ENCODE data around the gene DNM3. TPM values are rescaled to one million over a fixed set of nuclear protein-coding genes. Genes with fewer than 3 reads are reported as not detected.

DNM3 gene
- total RNA-seq, 1 experiment from 2014 or later, result 0.71 TPM

DNA sequence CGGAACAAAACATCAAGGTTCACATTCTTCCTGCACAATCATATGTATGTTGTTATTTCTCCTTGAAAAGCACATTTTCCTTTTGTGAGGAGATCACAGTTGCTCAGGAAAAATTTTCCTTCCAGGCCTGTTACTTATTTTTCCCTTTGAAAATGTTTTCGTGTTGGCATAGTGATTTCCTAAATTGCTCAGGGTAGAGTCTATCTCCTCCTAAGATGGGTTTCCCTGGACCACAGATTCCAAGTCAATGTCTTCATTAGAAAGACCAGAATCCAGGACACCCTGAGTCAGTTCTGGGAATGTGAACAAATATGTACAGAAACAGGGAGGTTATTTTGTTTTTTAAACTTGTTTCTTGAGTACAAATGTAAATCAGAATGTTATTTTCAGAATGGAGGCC is 484.8 kb downstream of the DNM3 start:
- BruUV-seq (replicated peaks), result no TSS peak
- intact Hi-C loops (cut with micrococcal nuclease; ENCODE audit: unreplicated experiment), result no loop called here
- CTCF ChIA-PET, result no interaction called here
- no peaks in the 10 kb centered on the region for H3K9me3 ChIP-seq (ENCODE audit: low read depth, low read length, poor library complexity, severe bottlenecking)
- peaks cover 21% of the 10 kb centered on the region for H3K4me1 ChIP-seq (ENCODE audit: insufficient read depth, low read length, poor library complexity, severe bottlenecking)
- no peak for TF ChIP-seq EZH2 (IDR thresholded peaks at IDR 0.05; ENCODE audit: borderline replicate concordance, low read depth, low read length, poor library complexity, severe bottlenecking)
- TF ChIP-seq, protein P1, sequence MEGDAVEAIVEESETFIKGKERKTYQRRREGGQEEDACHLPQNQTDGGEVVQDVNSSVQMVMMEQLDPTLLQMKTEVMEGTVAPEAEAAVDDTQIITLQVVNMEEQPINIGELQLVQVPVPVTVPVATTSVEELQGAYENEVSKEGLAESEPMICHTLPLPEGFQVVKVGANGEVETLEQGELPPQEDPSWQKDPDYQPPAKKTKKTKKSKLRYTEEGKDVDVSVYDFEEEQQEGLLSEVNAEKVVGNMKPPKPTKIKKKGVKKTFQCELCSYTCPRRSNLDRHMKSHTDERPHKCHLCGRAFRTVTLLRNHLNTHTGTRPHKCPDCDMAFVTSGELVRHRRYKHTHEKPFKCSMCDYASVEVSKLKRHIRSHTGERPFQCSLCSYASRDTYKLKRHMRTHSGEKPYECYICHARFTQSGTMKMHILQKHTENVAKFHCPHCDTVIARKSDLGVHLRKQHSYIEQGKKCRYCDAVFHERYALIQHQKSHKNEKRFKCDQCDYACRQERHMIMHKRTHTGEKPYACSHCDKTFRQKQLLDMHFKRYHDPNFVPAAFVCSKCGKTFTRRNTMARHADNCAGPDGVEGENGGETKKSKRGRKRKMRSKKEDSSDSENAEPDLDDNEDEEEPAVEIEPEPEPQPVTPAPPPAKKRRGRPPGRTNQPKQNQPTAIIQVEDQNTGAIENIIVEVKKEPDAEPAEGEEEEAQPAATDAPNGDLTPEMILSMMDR (conservative IDR thresholded peaks at IDR 0.05; ENCODE audit: low read depth, low read length), result no peak
- no peaks in the 10 kb centered on the region for H3K27me3 ChIP-seq (replicated peaks; ENCODE audit: insufficient read depth, low read depth, low read length, poor library complexity)
- no peak for DNase-seq (ENCODE audit: low spot score)
- no peak overlapping the region for H3K4me3 ChIP-seq (ENCODE audit: low read depth, low read length, poor library complexity, severe bottlenecking)
- POLR2A ChIA-PET (ENCODE audit: low non-redundant PET), result no interaction called here
- H3K27ac ChIP-seq (ENCODE audit: low read depth, low read length, poor library complexity, severe bottlenecking), result no peak overlapping the region
- H3K36me3 ChIP-seq (ENCODE audit: insufficient read depth, low read length, poor library complexity, severe bottlenecking), result no peaks in the 10 kb centered on the region

DNA sequence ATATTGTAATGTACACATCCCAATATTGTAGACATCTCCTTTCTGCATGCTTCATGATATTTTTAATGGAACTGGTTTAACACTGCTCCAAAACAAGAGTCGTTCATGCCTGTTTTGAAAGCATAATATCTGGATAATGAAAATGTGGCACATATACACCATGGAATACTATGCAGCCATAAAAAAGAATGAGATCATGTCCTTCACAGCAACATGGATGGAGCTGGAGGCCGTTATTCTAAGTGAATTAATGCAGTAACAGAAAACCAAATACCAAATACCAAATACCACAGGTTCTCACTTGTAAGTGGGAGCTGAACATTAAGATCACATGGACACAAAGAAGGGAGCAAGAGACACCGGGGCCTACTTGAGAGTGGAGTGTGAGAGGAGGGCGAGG is 487.0 kb downstream of the DNM3 start:
- intact Hi-C loops (cut with micrococcal nuclease; ENCODE audit: unreplicated experiment), result no loop called here
- CTCF ChIA-PET, result interaction anchor here (0.7 kb wide), 1 partner anchor 325 kb away, joined by 3 read pairs; no protein-coding TSS in a partner anchor
- H3K4me3 ChIP-seq (ENCODE audit: low read depth, low read length, poor library complexity, severe bottlenecking), result no peak overlapping the region
- no peak for TF ChIP-seq EZH2 (IDR thresholded peaks at IDR 0.05; ENCODE audit: borderline replicate concordance, low read depth, low read length, poor library complexity, severe bottlenecking)
- TF ChIP-seq, protein P1 (conservative IDR thresholded peaks at IDR 0.05; ENCODE audit: low read depth, low read length), result no peak
- peaks cover under 1% of the 10 kb centered on the region for H3K4me1 ChIP-seq (ENCODE audit: insufficient read depth, low read length, poor library complexity, severe bottlenecking)
- H3K9me3 ChIP-seq (ENCODE audit: low read depth, low read length, poor library complexity, severe bottlenecking), result no peaks in the 10 kb centered on the region
- no peak for DNase-seq (ENCODE audit: low spot score)
- no peaks in the 10 kb centered on the region for H3K36me3 ChIP-seq (ENCODE audit: insufficient read depth, low read length, poor library complexity, severe bottlenecking)
- H3K27me3 ChIP-seq (replicated peaks; ENCODE audit: insufficient read depth, low read depth, low read length, poor library complexity), result no peaks in the 10 kb centered on the region
- H3K27ac ChIP-seq (ENCODE audit: low read depth, low read length, poor library complexity, severe bottlenecking), result no peak overlapping the region
- POLR2A ChIA-PET (ENCODE audit: low non-redundant PET), result interaction anchor here (0.6 kb wide), 1 partner anchor 71 kb away, joined by 3 read pairs; no protein-coding TSS in a partner anchor
- no TSS peak for BruUV-seq (replicated peaks)

DNA sequence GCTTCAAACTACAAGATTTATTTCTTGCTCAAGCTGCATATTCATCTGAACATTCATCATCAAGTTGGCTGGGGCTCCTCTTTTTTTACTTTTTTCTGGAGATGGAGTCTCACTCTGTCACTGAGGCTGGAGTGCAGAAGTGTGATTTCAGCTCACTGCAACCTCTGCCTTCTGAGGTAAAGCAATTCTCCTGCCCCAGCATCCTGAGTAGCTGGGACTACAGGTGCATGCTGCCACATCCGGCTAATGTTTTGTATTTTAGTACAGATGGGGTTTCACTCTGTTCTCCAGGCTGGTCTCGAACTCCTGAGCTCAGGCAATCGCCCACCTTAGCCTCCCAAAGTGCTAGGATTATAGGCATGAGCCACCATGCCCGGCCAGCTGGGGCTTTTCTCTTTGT is 490.9 kb downstream of the DNM3 start:
- TF ChIP-seq EZH2 (IDR thresholded peaks at IDR 0.05; ENCODE audit: borderline replicate concordance, low read depth, low read length, poor library complexity, severe bottlenecking), result no peak
- TF ChIP-seq, protein P1 (conservative IDR thresholded peaks at IDR 0.05; ENCODE audit: low read depth, low read length), result no peak
- H3K4me3 ChIP-seq (ENCODE audit: low read depth, low read length, poor library complexity, severe bottlenecking), result no peak overlapping the region
- POLR2A ChIA-PET (ENCODE audit: low non-redundant PET), result no interaction called here
- intact Hi-C loops (cut with micrococcal nuclease; ENCODE audit: unreplicated experiment), result no loop called here
- H3K27ac ChIP-seq (ENCODE audit: low read depth, low read length, poor library complexity, severe bottlenecking), result no peak overlapping the region
- CTCF ChIA-PET, result no interaction called here
- no TSS peak for BruUV-seq (replicated peaks)
- H3K36me3 ChIP-seq (ENCODE audit: insufficient read depth, low read length, poor library complexity, severe bottlenecking), result no peaks in the 10 kb centered on the region
- H3K9me3 ChIP-seq (ENCODE audit: low read depth, low read length, poor library complexity, severe bottlenecking), result no peaks in the 10 kb centered on the region
- H3K27me3 ChIP-seq (replicated peaks; ENCODE audit: insufficient read depth, low read depth, low read length, poor library complexity), result no peaks in the 10 kb centered on the region
- H3K4me1 ChIP-seq (ENCODE audit: insufficient read depth, low read length, poor library complexity, severe bottlenecking), result no peaks in the 10 kb centered on the region
- DNase-seq (ENCODE audit: low spot score), result no peak

All from A673 (cell line).